M059J (cell line): ENCODE results near the gene SMG6. TPM values are rescaled to one million over a fixed set of nuclear protein-coding genes. Genes with fewer than 3 reads are reported as not detected.
A peak's percentile ranks its signal among the peaks of the same experiment; 100 is the strongest.

Source experiments
- DNase-seq: peaks from one replicate; pipeline ENCODE4 v3.0.0-alpha.2; 2012; ENCODE audit warnings: low read depth
- total RNA-seq: library from RNA; depleted of rRNA; stranded (reverse); fragments of >200 nt; shearing (Covaris generic); gene quantifications from 2 replicates; pipeline ENCODE4 v1.2.3, GENCODE V29; 2014

Gene SMG6
- total RNA-seq, 1 experiment from 2014 or later: 36.8 TPM

GRCh38 chr17:2049333-2050299 is 254.0 kb downstream of the SMG6 start:
- DNase-seq: peak; percentile 68

GRCh38 chr17:2048805-2049204 is 254.8 kb downstream of the SMG6 start:
- no peak for DNase-seq

- no peak for DNase-seq
Observed at GRCh38 chr17:2047590-2047989, 256.0 kb downstream of the SMG6 start.

- DNase-seq: no peak
Observed at GRCh38 chr17:2044263-2044894, 259.2 kb downstream of the SMG6 start.

GRCh38 chr17:2043785-2044184 is 259.8 kb downstream of the SMG6 start:
- DNase-seq: peak; percentile 88

- DNase-seq: no peak
Observed at GRCh38 chr17:2042933-2043332, 260.7 kb downstream of the SMG6 start.

GRCh38 chr17:2042390-2042847 is 261.2 kb downstream of the SMG6 start:
- DNase-seq: peak; percentile 35

GRCh38 chr17:2041561-2042389 is 261.8 kb downstream of the SMG6 start, which contains the start of gene OVCA2:
OVCA2 (plus strand) TSS chr17:2042022; CDS start chr17:2042048, 26 bp downstream.
- DNase-seq: peak; percentile 91

- DNase-seq: no peak
Observed at GRCh38 chr17:2040942-2041560, 262.5 kb downstream of the SMG6 start.

- DNase-seq: no peak
Observed at GRCh38 chr17:2040219-2040827, 263.3 kb downstream of the SMG6 start.

GRCh38 chr17:2037155-2037554 is 266.4 kb downstream of the SMG6 start:
- no peak for DNase-seq

- DNase-seq: no peak
Observed at GRCh38 chr17:2035541-2036488, 267.8 kb downstream of the SMG6 start.

GRCh38 chr17:2034806-2035540 is 268.6 kb downstream of the SMG6 start:
- peak; percentile 85 for DNase-seq

GRCh38 chr17:2034157-2034556 is 269.4 kb downstream of the SMG6 start:
- DNase-seq: peak; percentile 75

- peak; percentile 25 for DNase-seq
Observed at GRCh38 chr17:2033153-2033552, 270.4 kb downstream of the SMG6 start.

GRCh38 chr17:2030779-2031163 is 272.8 kb downstream of the SMG6 start:
- DNase-seq: no peak

GRCh38 chr17:2029911-2030778 is 273.4 kb downstream of the SMG6 start, which contains the start of gene DPH1:
DPH1 (plus strand) TSS chr17:2030153; CDS start chr17:2030170, 17 bp downstream.
- DNase-seq: peak; percentile 86

- DNase-seq: peak; percentile 22
Observed at GRCh38 chr17:2028737-2029136, 274.8 kb downstream of the SMG6 start.
